ENCODE measurements around the gene DBF4B. TPM values are rescaled to one million over a fixed set of nuclear protein-coding genes. Genes with fewer than 3 reads are reported as not detected.

DBF4B gene
- total RNA-seq, 1 experiment from 2014 or later = 26.1 TPM

DNA sequence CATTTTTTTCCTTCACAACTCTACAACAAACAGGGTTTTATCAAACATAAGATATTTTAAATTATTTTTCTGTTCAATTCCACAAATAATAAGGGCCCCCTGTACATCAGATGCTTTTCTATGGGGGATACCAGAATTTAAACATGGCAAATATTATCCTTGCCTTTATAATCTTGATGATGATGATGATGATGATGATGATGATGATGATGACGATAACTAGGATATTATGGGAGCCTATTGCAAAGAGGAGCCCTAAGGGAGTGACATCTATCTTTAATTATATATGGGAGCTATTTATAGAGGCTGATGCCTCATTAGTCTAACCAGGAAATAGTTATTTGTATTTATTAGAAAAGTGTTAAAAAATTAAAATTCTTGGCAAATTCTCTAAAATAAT lies 45.4 kb upstream of the DBF4B start (continued):
- TF ChIP-seq EZH2phosphoT487 (IDR thresholded peaks at IDR 0.05; ENCODE audit: borderline replicate concordance) = no peak
- TF ChIP-seq, protein P1, sequence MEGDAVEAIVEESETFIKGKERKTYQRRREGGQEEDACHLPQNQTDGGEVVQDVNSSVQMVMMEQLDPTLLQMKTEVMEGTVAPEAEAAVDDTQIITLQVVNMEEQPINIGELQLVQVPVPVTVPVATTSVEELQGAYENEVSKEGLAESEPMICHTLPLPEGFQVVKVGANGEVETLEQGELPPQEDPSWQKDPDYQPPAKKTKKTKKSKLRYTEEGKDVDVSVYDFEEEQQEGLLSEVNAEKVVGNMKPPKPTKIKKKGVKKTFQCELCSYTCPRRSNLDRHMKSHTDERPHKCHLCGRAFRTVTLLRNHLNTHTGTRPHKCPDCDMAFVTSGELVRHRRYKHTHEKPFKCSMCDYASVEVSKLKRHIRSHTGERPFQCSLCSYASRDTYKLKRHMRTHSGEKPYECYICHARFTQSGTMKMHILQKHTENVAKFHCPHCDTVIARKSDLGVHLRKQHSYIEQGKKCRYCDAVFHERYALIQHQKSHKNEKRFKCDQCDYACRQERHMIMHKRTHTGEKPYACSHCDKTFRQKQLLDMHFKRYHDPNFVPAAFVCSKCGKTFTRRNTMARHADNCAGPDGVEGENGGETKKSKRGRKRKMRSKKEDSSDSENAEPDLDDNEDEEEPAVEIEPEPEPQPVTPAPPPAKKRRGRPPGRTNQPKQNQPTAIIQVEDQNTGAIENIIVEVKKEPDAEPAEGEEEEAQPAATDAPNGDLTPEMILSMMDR (IDR thresholded peaks at IDR 0.05 in 2 of 3, conservative IDR thresholded peaks at IDR 0.05 in 1 of 3; ENCODE audit: borderline replicate concordance in 1 of 3, insufficient read depth in 1 of 3, low read depth in 2 of 3, low read length in 2 of 3) = no peak

DNA sequence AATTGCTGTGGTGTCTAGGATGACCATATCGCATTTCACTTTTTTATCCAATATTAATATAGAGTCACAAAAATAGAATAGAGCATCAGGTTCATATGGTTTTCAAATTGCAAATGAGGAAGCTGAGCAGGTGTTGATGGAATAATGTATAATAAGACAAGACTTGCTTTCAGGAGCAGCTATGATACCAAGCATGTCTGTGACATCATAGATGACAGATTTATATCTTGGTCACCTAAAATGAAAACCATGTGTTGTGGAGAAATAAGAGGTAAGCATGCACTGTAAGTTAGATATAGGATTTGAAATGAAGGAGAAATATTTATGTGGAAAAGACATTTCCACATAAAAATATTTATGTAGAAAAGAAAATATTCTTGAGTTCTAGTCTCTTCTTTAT lies 43.6 kb upstream of the DBF4B start:
- Histone ChIP-seq H4K20me1 (ENCODE audit: insufficient read depth) (no peaks in the 10 kb centered on the region), H3K9me3 (ENCODE audit: control insufficient read depth in 1 of 2, insufficient read depth in 1 of 2, low read depth in 1 of 2, low read length in 2 of 2) (no peaks in the 10 kb centered on the region), H3K4me3 (replicated peaks in 1 of 2; ENCODE audit: low read depth in 1 of 2, low read length in 2 of 2) (no peak overlapping the region), H3K79me2 (ENCODE audit: insufficient read depth, low read length) (no peaks in the 10 kb centered on the region), H3K9ac (ENCODE audit: low read length) (no peak overlapping the region), H3K4me1 (ENCODE audit: control insufficient read depth in 1 of 2, insufficient read depth in 2 of 2, low read length in 2 of 2) (no peaks in the 10 kb centered on the region), H2AFZ (ENCODE audit: low read depth, low read length, poor library complexity, severe bottlenecking) (no peak overlapping the region), H3K27me3 (ENCODE audit: insufficient read depth, low read length) (no peaks in the 10 kb centered on the region), H3K36me3 (ENCODE audit: control insufficient read depth in 1 of 2, insufficient read depth in 2 of 2, low read length in 2 of 2) (no peaks in the 10 kb centered on the region), H3K4me2 (ENCODE audit: low read length) (no peak overlapping the region), H3K9me2 (ENCODE audit: insufficient read depth) (no peaks in the 10 kb centered on the region), H3K27ac (ENCODE audit: low read depth, low read length) (no peak overlapping the region)
- DNase-seq (ENCODE audit: low read depth, low spot score) (no peak), ATAC-seq (no peak)
- TF ChIP-seq TCF7L2 (IDR thresholded peaks at IDR 0.05; ENCODE audit: borderline replicate concordance, extremely low read depth, insufficient read depth, insufficient read length) (no peak), ELF1 (IDR thresholded peaks at IDR 0.05; ENCODE audit: borderline replicate concordance, low read depth) (no peak), EZH2 (IDR thresholded peaks at IDR 0.05) (no peak), CEBPB (IDR thresholded peaks at IDR 0.05; ENCODE audit: low read depth) (no peak), ZNF274 (IDR thresholded peaks at IDR 0.05; ENCODE audit: low read depth, low read length) (no peak), EGR1 (IDR thresholded peaks at IDR 0.05; ENCODE audit: low read depth) (no peak), JUND (IDR thresholded peaks at IDR 0.05) (no peak)
- TF ChIP-seq, protein P1 (IDR thresholded peaks at IDR 0.05 in 2 of 3, conservative IDR thresholded peaks at IDR 0.05 in 1 of 3; ENCODE audit: borderline replicate concordance in 1 of 3, insufficient read depth in 1 of 3, low read depth in 2 of 3, low read length in 2 of 3) = no peak
- TF ChIP-seq, protein P2, sequence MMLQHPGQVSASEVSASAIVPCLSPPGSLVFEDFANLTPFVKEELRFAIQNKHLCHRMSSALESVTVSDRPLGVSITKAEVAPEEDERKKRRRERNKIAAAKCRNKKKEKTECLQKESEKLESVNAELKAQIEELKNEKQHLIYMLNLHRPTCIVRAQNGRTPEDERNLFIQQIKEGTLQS (IDR thresholded peaks at IDR 0.05) = no peak
- BruUV-seq (replicated peaks) = no TSS peak
- POLR2A ChIA-PET = no interaction called here
- intact Hi-C loops (cut with micrococcal nuclease) = no loop called here
- CTCF ChIA-PET = no interaction called here
- RAD21 ChIA-PET (ENCODE audit: low non-redundant PET in 1 of 2, low total read pairs in 2 of 2, uncharacterized antibody in 2 of 2, unreplicated experiment in 2 of 2) = no interaction called here
